ENCODE results near the gene DPP3. TPM values are rescaled to one million over a fixed set of nuclear protein-coding genes. Genes with fewer than 3 reads are reported as not detected.
A peak's percentile ranks its signal among the peaks of the same experiment; 100 is the strongest.
"Not testable (repeated sequence)": the region's sequence is repeated elsewhere in the genome, so short reads cannot be mapped to it uniquely, and the experiment has no call there.

The DPP3 gene
- total and polyA plus RNA-seq, 7 experiments from 2014 or later: 15.8 to 75.7 (median 19.4) TPM

- no peak overlapping the region for H3K27ac ChIP-seq (ENCODE audit: low read depth, low read length)
- Mint-ChIP-seq H3K27ac (peak overlapping the region in 8 of 9 donors; percentile 30 to 90 (median 62)), H3K4me3 (peak overlapping the region in 7 of 10 donors; percentile 0 to 86 (median 76)), H3K9me3 (peaks cover 0 to 1% (median 0%) of the 10 kb centered on the region in 11 donors), H3K4me1 (peaks cover 13 to 46% (median 33%) of the 10 kb centered on the region in 7 donors), H3K36me3 (peaks cover 0 to 23% (median 11%) of the 10 kb centered on the region in 5 donors), H3K27me3 (no peaks in the 10 kb centered on the region)
- ChIA-PET CTCF (interaction anchor here (0.7 kb wide), 1 partner anchor 38 kb away, joined by 4 read pairs; no protein-coding TSS in a partner anchor), POLR2A (no interaction called here)
- no peaks in the 10 kb centered on the region for H3K27me3 ChIP-seq (ENCODE audit: control insufficient read depth in 2 of 2, insufficient read depth in 2 of 2, low read length in 2 of 2)
- intact Hi-C loops (cut with micrococcal nuclease): loop anchor here in 1 of 2 donors (5.0 kb wide), 1 partner anchor 75 kb away; the partner anchor contains the start of gene PELI3
- DNase-seq: no peak
- no peaks in the 10 kb centered on the region for H3K9me3 ChIP-seq (ENCODE audit: control insufficient read depth in 2 of 3, low read length in 3 of 3)
- peaks cover 0 to 47% (median 12%) of the 10 kb centered on the region in 3 experiments for H3K36me3 ChIP-seq (ENCODE audit: control insufficient read depth in 2 of 3, insufficient read depth in 3 of 3, low read length in 3 of 3)
- no peak overlapping the region for H3K4me3 ChIP-seq (ENCODE audit: low read length)
- no peak for ATAC-seq
- H3K4me1 ChIP-seq (ENCODE audit: control insufficient read depth in 2 of 2, insufficient read depth in 2 of 2, low read length in 2 of 2): peaks cover 19 to 21% of the 10 kb centered on the region in 2 donors
Measured at GRCh38 chr11:66541892-66542291, 61.7 kb downstream of the DPP3 start.

- Mint-ChIP-seq H3K36me3 (peaks cover 0 to 20% (median 11%) of the 10 kb centered on the region in 5 donors), H3K4me1 (peaks cover 13 to 46% (median 33%) of the 10 kb centered on the region in 7 donors), H3K27me3 (no peaks in the 10 kb centered on the region), H3K9me3 (peaks cover 0 to 1% (median 0%) of the 10 kb centered on the region in 11 donors), H3K27ac (peak overlapping the region; percentile 30 to 94 (median 81)), H3K4me3 (peak overlapping the region in 8 of 10 donors; percentile 27 to 90 (median 82))
- no peak overlapping the region for H3K4me3 ChIP-seq (ENCODE audit: low read length)
- intact Hi-C loops (cut with micrococcal nuclease): loop anchor here in 1 of 2 donors (5.0 kb wide), 1 partner anchor 75 kb away; the partner anchor contains the start of gene PELI3
- POLR2A ChIA-PET: interaction anchor here (0.9 to 1.6 kb wide), 2 partner anchors 76 to 136 kb away, joined by 3 to 6 read pairs; partner anchors contain the start of gene RBM4B
- H3K27me3 ChIP-seq (ENCODE audit: control insufficient read depth in 2 of 2, insufficient read depth in 2 of 2, low read length in 2 of 2): no peaks in the 10 kb centered on the region
- CTCF ChIA-PET: interaction anchor here (0.6 to 0.7 kb wide), 2 partner anchors 37 to 230 kb away, joined by 4 to 5 read pairs; no protein-coding TSS in a partner anchor
- no peaks in the 10 kb centered on the region for H3K9me3 ChIP-seq (ENCODE audit: control insufficient read depth in 2 of 3, low read length in 3 of 3)
- H3K27ac ChIP-seq (ENCODE audit: low read depth, low read length): no peak overlapping the region
- H3K36me3 ChIP-seq (ENCODE audit: control insufficient read depth in 2 of 3, insufficient read depth in 3 of 3, low read length in 3 of 3): peaks cover 0 to 42% (median 12%) of the 10 kb centered on the region in 3 experiments
- no peak for DNase-seq
- no peak for ATAC-seq
- peaks cover 19 to 21% of the 10 kb centered on the region in 2 donors for H3K4me1 ChIP-seq (ENCODE audit: control insufficient read depth in 2 of 2, insufficient read depth in 2 of 2, low read length in 2 of 2)
Measured at GRCh38 chr11:66542362-66542761, 62.1 kb downstream of the DPP3 start.

GRCh38 chr11:66543263-66544107, 63.3 kb downstream of the DPP3 start:
- intact Hi-C loops (cut with micrococcal nuclease): loop anchor here (2.0 to 5.0 kb wide), 2 partner anchors 49 to 76 kb away; partner anchors contain the start of genes CCDC87 (in 1 of the 2), CCS (in 1 of the 2) and PELI3 (in 1 of the 2)
- H3K4me3 Mint-ChIP-seq: peak overlapping the region; percentile 69 to 90 (median 80)
- peak overlapping the region; percentile 60 to 94 (median 86) for H3K27ac Mint-ChIP-seq
- Histone ChIP-seq H3K27ac (ENCODE audit: low read depth, low read length) (peak overlapping the region; percentile 62), H3K36me3 (ENCODE audit: control insufficient read depth in 2 of 3, insufficient read depth in 3 of 3, low read length in 3 of 3) (peaks cover 0 to 40% (median 12%) of the 10 kb centered on the region in 3 experiments), H3K9me3 (ENCODE audit: control insufficient read depth in 2 of 3, low read length in 3 of 3) (no peaks in the 10 kb centered on the region), H3K4me3 (ENCODE audit: low read length) (peak overlapping the region; percentile 19), H3K4me1 (ENCODE audit: control insufficient read depth in 2 of 2, insufficient read depth in 2 of 2, low read length in 2 of 2) (peaks cover 19 to 21% of the 10 kb centered on the region in 2 donors), H3K27me3 (ENCODE audit: control insufficient read depth in 2 of 2, insufficient read depth in 2 of 2, low read length in 2 of 2) (no peaks in the 10 kb centered on the region)
- ATAC-seq: peak; percentile 70
- H3K36me3 Mint-ChIP-seq: peaks cover 0 to 17% (median 9%) of the 10 kb centered on the region in 5 donors
- peaks cover 0 to 1% (median 0%) of the 10 kb centered on the region in 11 donors for H3K9me3 Mint-ChIP-seq
- peaks cover 13 to 46% (median 33%) of the 10 kb centered on the region in 7 donors for H3K4me1 Mint-ChIP-seq
- POLR2A ChIA-PET: interaction anchor here (0.9 to 3.1 kb wide), 5 partner anchors 16 to 135 kb away, joined by 3 to 18 read pairs (median 5); partner anchors contain the start of genes CTSF and RBM4B
- peak; percentile 31 to 64 (median 54) for DNase-seq
- H3K27me3 Mint-ChIP-seq: peaks cover 0 to 7% (median 0%) of the 10 kb centered on the region in 5 donors
- CTCF ChIA-PET: interaction anchor here (0.6 kb wide), 3 partner anchors 48 to 229 kb away, joined by 3 to 5 read pairs (median 4); no protein-coding TSS in a partner anchor

- Histone ChIP-seq H3K27ac (ENCODE audit: low read depth, low read length) (peak overlapping the region; percentile 90), H3K4me3 (ENCODE audit: low read length) (peak overlapping the region; percentile 78), H3K4me1 (ENCODE audit: control insufficient read depth in 2 of 2, insufficient read depth in 2 of 2, low read length in 2 of 2) (peaks cover 19 to 21% of the 10 kb centered on the region in 2 donors), H3K36me3 (ENCODE audit: control insufficient read depth in 2 of 3, insufficient read depth in 3 of 3, low read length in 3 of 3) (peaks cover 0 to 25% (median 9%) of the 10 kb centered on the region in 3 experiments)
- CTCF ChIA-PET; ATAC-seq; H3K27me3 ChIP-seq (ENCODE audit: control insufficient read depth in 2 of 2, insufficient read depth in 2 of 2, low read length in 2 of 2); H3K9me3 Mint-ChIP-seq; DNase-seq; H3K9me3 ChIP-seq (ENCODE audit: control insufficient read depth in 2 of 3, low read length in 3 of 3): not testable (repeated sequence)
- intact Hi-C loops (cut with micrococcal nuclease): loop anchor here (2.0 to 5.0 kb wide), 3 partner anchors 48 to 197 kb away; partner anchors contain the start of genes CCDC87 (in 1 of the 2), CCS (in 1 of the 2) and PELI3 (in 1 of the 2)
- Mint-ChIP-seq H3K4me3 (peak overlapping the region; percentile 79 to 92 (median 88)), H3K27me3 (peaks cover 0 to 16% (median 0%) of the 10 kb centered on the region in 5 donors), H3K27ac (peak overlapping the region; percentile 67 to 95 (median 89)), H3K36me3 (peaks cover 0 to 12% (median 5%) of the 10 kb centered on the region in 5 donors), H3K4me1 (peaks cover 13 to 46% (median 33%) of the 10 kb centered on the region in 7 donors)
- POLR2A ChIA-PET: interaction anchor here (1.4 to 3.1 kb wide), 8 partner anchors 9 to 133 kb away, joined by 3 to 18 read pairs (median 6); partner anchors contain the start of genes CTSF, MRPL11, RBM14 and RBM4B
Measured at GRCh38 chr11:66544952-66545351, 64.7 kb downstream of the DPP3 start.

- Histone ChIP-seq H3K4me3 (ENCODE audit: low read length) (peak within 1 kb of the TSS; percentile 78), H3K27me3 (ENCODE audit: control insufficient read depth in 2 of 2, insufficient read depth in 2 of 2, low read length in 2 of 2) (no peaks in the 10 kb centered on the region), H3K27ac (ENCODE audit: low read depth, low read length) (peak within 1 kb of the TSS; percentile 90), H3K9me3 (ENCODE audit: control insufficient read depth in 2 of 3, low read length in 3 of 3) (no peaks in the 10 kb centered on the region), H3K4me1 (ENCODE audit: control insufficient read depth in 2 of 2, insufficient read depth in 2 of 2, low read length in 2 of 2) (peaks cover 19 to 21% of the 10 kb centered on the region in 2 donors), H3K36me3 (ENCODE audit: control insufficient read depth in 2 of 3, insufficient read depth in 3 of 3, low read length in 3 of 3) (peaks cover 0 to 22% (median 9%) of the 10 kb centered on the region in 3 experiments)
- POLR2A ChIA-PET: interaction anchor here (0.7 to 3.1 kb wide), 13 partner anchors 9 to 132 kb away, joined by 3 to 18 read pairs (median 5); partner anchors contain the start of genes CTSF, DPP3, MRPL11 and PELI3
- Mint-ChIP-seq H3K4me1 (peaks cover 13 to 46% (median 33%) of the 10 kb centered on the region in 7 donors), H3K36me3 (peaks cover 0 to 12% (median 5%) of the 10 kb centered on the region in 5 donors), H3K27me3 (peaks cover 0 to 16% (median 0%) of the 10 kb centered on the region in 5 donors), H3K4me3 (peak within 1 kb of the TSS; percentile 79 to 92 (median 88)), H3K9me3 (peaks cover 0 to 1% (median 0%) of the 10 kb centered on the region in 11 donors), H3K27ac (peak within 1 kb of the TSS; percentile 67 to 95 (median 89))
- intact Hi-C loops (cut with micrococcal nuclease): loop anchor here (1.0 to 5.0 kb wide), 12 partner anchors 23 to 199 kb away; partner anchors contain the start of genes BBS1 (in 2 of the 2), DPP3 (in 2 of the 2), RBM14 (in 2 of the 2) and RBM4B (in 2 of the 2)
- CTCF ChIA-PET: interaction anchor here (0.6 to 0.7 kb wide), 2 partner anchors 107 to 969 kb away, joined by 3 read pairs; no protein-coding TSS in a partner anchor
- peak; percentile 86 for ATAC-seq
- peak; percentile 60 to 94 (median 74) for DNase-seq
Measured at GRCh38 chr11:66545701-66546367, 65.6 kb downstream of the DPP3 start, which contains the start of gene ZDHHC24. Gene ZDHHC24, minus strand, starts transcription at chr11:66546048. Its CDS starts 45 bp downstream, at chr11:66546003.
